WTC11 (cell line): ENCODE measurements around the gene CHD9. TPM values are rescaled to one million over a fixed set of nuclear protein-coding genes. Genes with fewer than 3 reads are reported as not detected.
A peak's percentile ranks its signal among the peaks of the same experiment; 100 is the strongest.

Source experiments
- ATAC-seq: fragments of 200-7000 bp; cut with Tn5 transposase; 2 replicates; pipeline ENCODE4 v1.10.0; 2021; ENCODE audit warnings: mild to moderate bottlenecking, moderate library complexity
- CTCF ChIA-PET: fragments of 300-600 bp; sonication (Branson Sonifier 250); formaldehyde crosslinking; loops from one replicate; lab custom pipeline; 2021; ENCODE audit warnings: antibody characterized with exemption; lab: Charles Lee
- POLR2A ChIA-PET: fragments of 350-600 bp; sonication (Branson Sonifier 250); formaldehyde crosslinking; loops from one replicate; lab custom pipeline; 2021; ENCODE audit warnings: antibody characterized with exemption; lab: Charles Lee
- DNase-seq: peaks from one replicate; pipeline ENCODE4 v3.0.0; 2021; ENCODE audit warnings: low spot score
- H3K27ac Mint-ChIP-seq: 2 replicates; pipeline ENCODE4 v1.8.0; 2021; ENCODE audit warnings: mixed read lengths
- H3K27me3 Mint-ChIP-seq: 2 replicates; pipeline ENCODE4 v1.8.0; 2021; ENCODE audit warnings: low read depth, mild to moderate bottlenecking, moderate library complexity, mixed read lengths
- H3K36me3 Mint-ChIP-seq: 2 replicates; pipeline ENCODE4 v1.8.0; 2021; ENCODE audit warnings: mixed read lengths
- H3K4me1 Mint-ChIP-seq: 2 replicates; pipeline ENCODE4 v1.8.0; 2022; ENCODE audit warnings: mixed read lengths
- H3K4me3 Mint-ChIP-seq: 2 replicates; pipeline ENCODE4 v1.8.0; 2021; ENCODE audit warnings: mild to moderate bottlenecking, moderate library complexity, mixed read lengths
- H3K9me3 Mint-ChIP-seq: 2 replicates; pipeline ENCODE4 v1.8.0; 2021; ENCODE audit warnings: mixed read lengths
- ATF1 ChIP-seq: sonication (generic); formaldehyde crosslinking; IDR thresholded peaks from 2 replicates; pipeline ENCODE4 v1.8.1; 2023; ENCODE audit warnings: mild to moderate bottlenecking, moderate library complexity, missing genetic modification reagents
- ATF2 ChIP-seq: sonication (generic); formaldehyde crosslinking; IDR thresholded peaks from 2 replicates; pipeline ENCODE4 v1.8.1; 2022; ENCODE audit warnings: low read depth, missing genetic modification reagents, borderline replicate concordance
- CREB1 ChIP-seq: sonication (generic); formaldehyde crosslinking; IDR thresholded peaks from 2 replicates; pipeline ENCODE4 v1.8.0; 2023; ENCODE audit warnings: mild to moderate bottlenecking, missing genetic modification reagents
- ERG ChIP-seq: fragments of 250-450 bp; sonication (Bioruptor Pico); IDR thresholded peaks from 2 replicates; pipeline ENCODE4 v1.8.0; 2021; ENCODE audit warnings: mild to moderate bottlenecking
- GABPB1 ChIP-seq: sonication (generic); formaldehyde crosslinking; IDR thresholded peaks from 2 replicates; pipeline ENCODE4 v1.8.1; 2023; ENCODE audit warnings: mild to moderate bottlenecking, missing genetic modification reagents
- KAT7 ChIP-seq: sonication (generic); formaldehyde crosslinking; IDR thresholded peaks from 2 replicates; pipeline ENCODE4 v1.8.1; 2023; ENCODE audit warnings: missing genetic modification reagents, mild to moderate bottlenecking, borderline replicate concordance
- MYBL2 ChIP-seq: sonication (generic); formaldehyde crosslinking; IDR thresholded peaks from 2 replicates; pipeline ENCODE4 v1.8.1; 2023; ENCODE audit warnings: mild to moderate bottlenecking, moderate library complexity, missing genetic modification reagents
- OVOL2 ChIP-seq: fragments of 250-450 bp; sonication (Bioruptor Pico); IDR thresholded peaks from 2 replicates; pipeline ENCODE4 v1.9.0; 2021; ENCODE audit warnings: mild to moderate bottlenecking, borderline replicate concordance
- PRDM15 ChIP-seq: sonication (generic); formaldehyde crosslinking; IDR thresholded peaks from 2 replicates; pipeline ENCODE4 v1.8.0; 2022; ENCODE audit warnings: missing genetic modification reagents
- PREB ChIP-seq: sonication (generic); formaldehyde crosslinking; IDR thresholded peaks from 2 replicates; pipeline ENCODE4 v1.8.1; 2022; ENCODE audit warnings: mild to moderate bottlenecking, missing genetic modification reagents, moderate library complexity, borderline replicate concordance
- RELA ChIP-seq: sonication (generic); formaldehyde crosslinking; IDR thresholded peaks from 2 replicates; pipeline ENCODE4 v1.8.1; 2022; ENCODE audit warnings: missing genetic modification reagents, mild to moderate bottlenecking, borderline replicate concordance
- SMAD3 ChIP-seq: sonication (generic); formaldehyde crosslinking; IDR thresholded peaks from 2 replicates; pipeline ENCODE4 v1.8.0; 2022; ENCODE audit warnings: missing genetic modification reagents, mild to moderate bottlenecking, borderline replicate concordance
- SMAD4 ChIP-seq: sonication (generic); formaldehyde crosslinking; IDR thresholded peaks from 2 replicates; pipeline ENCODE4 v1.8.0; 2022; ENCODE audit warnings: mild to moderate bottlenecking, missing genetic modification reagents
- SOX15 ChIP-seq: fragments of 250-450 bp; sonication (Bioruptor Pico); IDR thresholded peaks from 2 replicates; pipeline ENCODE4 v1.9.0; 2021; ENCODE audit warnings: mild to moderate bottlenecking
- TP53 ChIP-seq: sonication (generic); formaldehyde crosslinking; IDR thresholded peaks from 2 replicates; pipeline ENCODE4 v1.8.1; 2023; ENCODE audit warnings: mild to moderate bottlenecking, missing genetic modification reagents
- USF1 ChIP-seq: sonication (generic); formaldehyde crosslinking; IDR thresholded peaks from 2 replicates; pipeline ENCODE4 v1.8.0; 2022; ENCODE audit warnings: mild to moderate bottlenecking, missing genetic modification reagents
- ZMAT4 ChIP-seq: fragments of 250-450 bp; sonication (Bioruptor Pico); IDR thresholded peaks from 2 replicates; pipeline ENCODE4 v1.9.0; 2021; ENCODE audit warnings: mild to moderate bottlenecking
- ZNF263 ChIP-seq: sonication (generic); formaldehyde crosslinking; IDR thresholded peaks from 2 replicates; pipeline ENCODE4 v1.8.1; 2022; ENCODE audit warnings: low read depth, mild to moderate bottlenecking, moderate library complexity, missing genetic modification reagents
- ZNF425 ChIP-seq: fragments of 250-450 bp; sonication (Bioruptor Pico); conservative IDR thresholded peaks from 2 replicates; pipeline ENCODE4 v1.9.0; 2021; ENCODE audit warnings: mild to moderate bottlenecking
- ZNF512 ChIP-seq: sonication (generic); formaldehyde crosslinking; IDR thresholded peaks from 2 replicates; pipeline ENCODE4 v1.8.1; 2022; ENCODE audit warnings: missing genetic modification reagents, borderline replicate concordance
- total RNA-seq: library from RNA; stranded (reverse); gene quantifications from 3 replicates; pipeline ENCODE4 v1.2.3, GENCODE V29; 2021

CHD9 gene
- total RNA-seq, 1 experiment from 2014 or later: 31.3 TPM

GRCh38 chr16:53282975-53283946 lies 228.5 kb downstream of the CHD9 start:
- Mint-ChIP-seq H3K27me3 (no peaks in the 10 kb centered on the region), H3K4me3 (no peak overlapping the region), H3K9me3 (peaks cover 9% of the 10 kb centered on the region), H3K36me3 (peaks cover 36% of the 10 kb centered on the region), H3K27ac (no peak overlapping the region), H3K4me1 (no peaks in the 10 kb centered on the region)
- DNase-seq: no peak
- ATAC-seq: peak; percentile 48
- TF ChIP-seq SOX15 (CRISPR knock-in tag): no peak
- TF ChIP-seq USF1 (CRISPR knock-in tag): no peak
- TF ChIP-seq KAT7 (CRISPR knock-in tag): no peak
- no peak for TF ChIP-seq ZMAT4 (CRISPR knock-in tag)
- TF ChIP-seq ZNF425: no peak
- TF ChIP-seq SMAD4 (CRISPR knock-in tag): no peak
- TF ChIP-seq OVOL2: no peak
- no peak for TF ChIP-seq ATF2 (CRISPR knock-in tag)
- no peak for TF ChIP-seq PRDM15 (CRISPR knock-in tag)
- TF ChIP-seq ZNF263 (CRISPR knock-in tag): no peak
- TF ChIP-seq MYBL2: no peak
- no peak for TF ChIP-seq ZNF512 (CRISPR knock-in tag)
- no peak for TF ChIP-seq PREB (CRISPR knock-in tag)
- TF ChIP-seq GABPB1: no peak
- TF ChIP-seq ERG: no peak
- no peak for TF ChIP-seq RELA
- no peak for TF ChIP-seq SMAD3 (CRISPR knock-in tag)
- no peak for TF ChIP-seq TP53
- TF ChIP-seq CREB1 (CRISPR knock-in tag): no peak
- no peak for TF ChIP-seq ATF1 (CRISPR knock-in tag)
- ChIA-PET CTCF (interaction anchor here (0.6 to 1.6 kb wide), 23 partner anchors 10 to 369 kb away, joined by 3 to 15 read pairs (median 3); partner anchors contain the start of gene CHD9), POLR2A (interaction anchor here (1.0 kb wide), 1 partner anchor 228 kb away, joined by 5 read pairs; the partner anchor contains the start of gene CHD9)
